ENCODE data around the gene EML1.

GRCh38 chr14:99846808-99847207 lies 53.6 kb downstream of the EML1 start:
- TF ChIP-seq CTCF (IDR thresholded peaks at IDR 0.05) (no peak), EZH2 (IDR thresholded peaks at IDR 0.05) (no peak), EZH2phosphoT487 (IDR thresholded peaks at IDR 0.05) (no peak)

Measured in neural progenitor cell (in vitro differentiated cells).